CD4-positive, alpha-beta T cell (primary cell): Measurements from ENCODE around the gene ZNF30. TPM values are rescaled to one million over a fixed set of nuclear protein-coding genes. Genes with fewer than 3 reads are reported as not detected.
"Not testable (repeated sequence)": the region's sequence is repeated elsewhere in the genome, so short reads cannot be mapped to it uniquely, and the experiment has no call there.

Source experiments
- ATAC-seq: fragments of 200-7000 bp; cut with Tn5 transposase; one replicate; pipeline ENCODE4 v1.10.0; 2022; ENCODE audit warnings: mild to moderate bottlenecking; ENCODE audit not compliant: poor library complexity
- CTCF ChIA-PET: fragments of 350-600 bp; sonication (Branson Sonifier 250); formaldehyde crosslinking; loops from one replicate; lab custom pipeline; 2021; ENCODE audit warnings: antibody characterized with exemption, inconsistent platforms; lab: Charles Lee
- POLR2A ChIA-PET: fragments of 350-600 bp; sonication (Branson Sonifier 250); formaldehyde crosslinking; loops from one replicate; lab custom pipeline; 2021; ENCODE audit warnings: antibody characterized with exemption, inconsistent platforms; lab: Charles Lee
- DNase-seq, 14 experiments: peaks; one replicate each; pipeline ENCODE4 v3.0.0-alpha.2; 2013 to 2020; ENCODE audit warnings: mixed read lengths in 2 of 14
- H3K27ac ChIP-seq, 2 donors: one replicate each; pipeline versions ENCODE4 v1.5.1 to v1.7.0; 2013; ENCODE audit warnings: low read length in 2 of 2, low read depth in 1 of 2, mild to moderate bottlenecking in 1 of 2
- H3K27me3 ChIP-seq, 2 experiments: 1 replicate in 1 of 2; 2 replicates in 1 of 2; pipeline versions ENCODE4 v1.6.1 to v1.7.0; 2013; ENCODE audit warnings: low read length in 2 of 2, control low read depth in 1 of 2, mild to moderate bottlenecking in 1 of 2, moderate library complexity in 1 of 2; ENCODE audit not compliant: insufficient read depth in 2 of 2, control insufficient read depth in 1 of 2
- H3K36me3 ChIP-seq: one replicate; pipeline ENCODE4 v1.6.1; 2013; ENCODE audit warnings: low read length, control low read depth; ENCODE audit not compliant: insufficient read depth
- H3K4me1 ChIP-seq: one replicate; pipeline ENCODE4 v1.6.1; 2013; ENCODE audit warnings: low read length, control low read depth; ENCODE audit not compliant: insufficient read depth
- H3K4me3 ChIP-seq: one replicate; pipeline ENCODE4 v1.5.1; 2013; ENCODE audit warnings: mild to moderate bottlenecking, low read length, moderate library complexity
- H3K9me3 ChIP-seq, 2 experiments: 1 replicate in 1 of 2; 2 replicates in 1 of 2; pipeline versions ENCODE4 v1.6.1 to v1.7.0; 2013; ENCODE audit warnings: low read length in 2 of 2, mild to moderate bottlenecking in 2 of 2, control low read depth in 1 of 2, moderate library complexity in 1 of 2; ENCODE audit not compliant: control insufficient read depth in 1 of 2, insufficient read depth in 1 of 2
- H3K27ac Mint-ChIP-seq: one replicate; pipeline ENCODE4 v1.8.0; 2020; ENCODE audit warnings: mixed read lengths
- H3K27me3 Mint-ChIP-seq: one replicate; pipeline ENCODE4 v1.8.0; 2021; ENCODE audit warnings: mixed read lengths
- H3K36me3 Mint-ChIP-seq: one replicate; pipeline ENCODE4 v1.8.0; 2021; ENCODE audit warnings: low read depth, mixed read lengths
- H3K4me1 Mint-ChIP-seq: one replicate; pipeline ENCODE4 v1.8.0; 2021; ENCODE audit warnings: low read depth, mixed read lengths
- H3K4me3 Mint-ChIP-seq: one replicate; pipeline ENCODE4 v1.8.0; 2020; ENCODE audit warnings: mild to moderate bottlenecking, mixed read lengths
- H3K9me3 Mint-ChIP-seq: one replicate; pipeline ENCODE4 v1.8.0; 2020; ENCODE audit warnings: mixed read lengths
- intact Hi-C, 2 experiments: fragments of 100-400 bp; cut with DNase I in 1 of 2; cut with micrococcal nuclease in 1 of 2; formaldehyde crosslinking; loops; one replicate each; pipeline versions ENCODE4 v1.15.1 to v1.9.0; 2023 to 2025; cut with DNase I, micrococcal nuclease
- total RNA-seq, 174 experiments: library from RNA in 2 of 174; stranded (reverse) in 2 of 174; gene quantifications; one replicate each; pipeline ENCODE4 v1.2.3 and lab custom pipeline; 2021 to 2026
- TF ChIP-seq, protein P1 (sequence below): fragments of 200-600 bp; IDR thresholded peaks from one replicate; pipeline ENCODE4 v1.8.0; 2022; ENCODE audit warnings: antibody characterized with exemption, mild to moderate bottlenecking

The ZNF30 gene
- total RNA-seq, 2 experiments from 2014 or later: 0.84 to 1.1 TPM

DNA sequence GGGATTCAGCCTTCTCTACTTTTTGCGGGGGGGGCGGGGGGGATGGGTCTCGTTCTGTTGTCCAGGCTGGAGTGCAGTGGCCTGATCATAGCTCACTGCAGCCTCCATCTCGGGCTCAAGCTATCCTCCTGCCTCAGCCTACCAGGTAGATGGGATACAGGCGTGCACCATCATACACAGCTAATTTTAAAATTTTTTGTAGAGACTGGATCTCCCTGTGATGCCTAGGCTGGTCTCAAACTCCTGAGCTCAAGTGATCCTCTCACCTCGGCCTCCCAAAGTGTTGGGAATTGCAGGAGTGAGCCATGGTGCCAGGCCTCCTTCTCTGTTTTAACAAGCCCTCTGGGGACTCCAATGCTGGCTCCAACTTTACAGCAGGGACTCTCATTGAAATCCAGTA, 37.9 kb downstream of the ZNF30 start:
- no peaks in the 10 kb centered on the region for H3K27me3 Mint-ChIP-seq
- Histone ChIP-seq H3K27me3 (no peaks in the 10 kb centered on the region), H3K27ac (no peak overlapping the region), H3K4me3 (peak overlapping the region; percentile 93), H3K4me1 (peaks cover 36% of the 10 kb centered on the region), H3K9me3 (peaks cover 40 to 52% of the 10 kb centered on the region in 2 experiments), H3K36me3 (peaks cover 26% of the 10 kb centered on the region)
- H3K4me1 Mint-ChIP-seq: peaks cover 29% of the 10 kb centered on the region
- intact Hi-C loops: loop anchor here in 1 of 2 experiments (5.0 kb wide), 1 partner anchor 192 kb away; the partner anchor contains the start of gene ZNF599
- DNase-seq (no peak), ATAC-seq (no peak)
- TF ChIP-seq, protein P1, sequence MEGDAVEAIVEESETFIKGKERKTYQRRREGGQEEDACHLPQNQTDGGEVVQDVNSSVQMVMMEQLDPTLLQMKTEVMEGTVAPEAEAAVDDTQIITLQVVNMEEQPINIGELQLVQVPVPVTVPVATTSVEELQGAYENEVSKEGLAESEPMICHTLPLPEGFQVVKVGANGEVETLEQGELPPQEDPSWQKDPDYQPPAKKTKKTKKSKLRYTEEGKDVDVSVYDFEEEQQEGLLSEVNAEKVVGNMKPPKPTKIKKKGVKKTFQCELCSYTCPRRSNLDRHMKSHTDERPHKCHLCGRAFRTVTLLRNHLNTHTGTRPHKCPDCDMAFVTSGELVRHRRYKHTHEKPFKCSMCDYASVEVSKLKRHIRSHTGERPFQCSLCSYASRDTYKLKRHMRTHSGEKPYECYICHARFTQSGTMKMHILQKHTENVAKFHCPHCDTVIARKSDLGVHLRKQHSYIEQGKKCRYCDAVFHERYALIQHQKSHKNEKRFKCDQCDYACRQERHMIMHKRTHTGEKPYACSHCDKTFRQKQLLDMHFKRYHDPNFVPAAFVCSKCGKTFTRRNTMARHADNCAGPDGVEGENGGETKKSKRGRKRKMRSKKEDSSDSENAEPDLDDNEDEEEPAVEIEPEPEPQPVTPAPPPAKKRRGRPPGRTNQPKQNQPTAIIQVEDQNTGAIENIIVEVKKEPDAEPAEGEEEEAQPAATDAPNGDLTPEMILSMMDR: no peak
- peaks cover 23% of the 10 kb centered on the region for H3K9me3 Mint-ChIP-seq
- H3K36me3 Mint-ChIP-seq: peaks cover 70% of the 10 kb centered on the region
- CTCF ChIA-PET: no interaction called here
- peak overlapping the region; percentile 83 for H3K4me3 Mint-ChIP-seq
- POLR2A ChIA-PET: interaction anchor here (1.4 to 3.7 kb wide), 3 partner anchors 33 to 49 kb away, joined by 3 to 46 read pairs (median 6); partner anchors contain the start of gene ZNF30
- H3K27ac Mint-ChIP-seq: peak overlapping the region; percentile 61

GRCh38 chr19:34965505-34965904, 38.8 kb downstream of the ZNF30 start:
- H3K27ac ChIP-seq, CTCF ChIA-PET, intact Hi-C loops, H3K27me3 ChIP-seq, DNase-seq, POLR2A ChIA-PET, ATAC-seq, H3K4me3 ChIP-seq, H3K27me3 Mint-ChIP-seq: not testable (repeated sequence)
- peaks cover 36% of the 10 kb centered on the region for H3K4me1 ChIP-seq
- peaks cover 17% of the 10 kb centered on the region for H3K36me3 ChIP-seq
- Mint-ChIP-seq H3K36me3 (peaks cover 61% of the 10 kb centered on the region), H3K4me3 (peak overlapping the region; percentile 83), H3K27ac (peak overlapping the region; percentile 17), H3K4me1 (peaks cover 25% of the 10 kb centered on the region), H3K9me3 (peaks cover 20% of the 10 kb centered on the region)
- H3K9me3 ChIP-seq: peaks cover 31 to 46% of the 10 kb centered on the region in 2 experiments

- Histone ChIP-seq H3K36me3 (no peaks in the 10 kb centered on the region), H3K27me3 (no peaks in the 10 kb centered on the region), H3K4me1 (peaks cover 17% of the 10 kb centered on the region), H3K4me3 (no peak overlapping the region), H3K27ac (no peak overlapping the region), H3K9me3 (peaks cover 10 to 26% of the 10 kb centered on the region in 2 experiments)
- Mint-ChIP-seq H3K4me3 (peak overlapping the region; percentile 48), H3K27me3 (no peaks in the 10 kb centered on the region), H3K4me1 (peaks cover 9% of the 10 kb centered on the region), H3K27ac (no peak overlapping the region), H3K9me3 (peaks cover 10% of the 10 kb centered on the region), H3K36me3 (peaks cover 41% of the 10 kb centered on the region)
- POLR2A ChIA-PET: interaction anchor here (0.9 kb wide), 1 partner anchor 46 kb away, joined by 3 read pairs; no protein-coding TSS in a partner anchor
- intact Hi-C loops: no loop called here
- DNase-seq (no peak), ATAC-seq (no peak)
- CTCF ChIA-PET: no interaction called here
- TF ChIP-seq, protein P1: no peak
Observed at GRCh38 chr19:34967551-34967950, 40.8 kb downstream of the ZNF30 start.

DNA sequence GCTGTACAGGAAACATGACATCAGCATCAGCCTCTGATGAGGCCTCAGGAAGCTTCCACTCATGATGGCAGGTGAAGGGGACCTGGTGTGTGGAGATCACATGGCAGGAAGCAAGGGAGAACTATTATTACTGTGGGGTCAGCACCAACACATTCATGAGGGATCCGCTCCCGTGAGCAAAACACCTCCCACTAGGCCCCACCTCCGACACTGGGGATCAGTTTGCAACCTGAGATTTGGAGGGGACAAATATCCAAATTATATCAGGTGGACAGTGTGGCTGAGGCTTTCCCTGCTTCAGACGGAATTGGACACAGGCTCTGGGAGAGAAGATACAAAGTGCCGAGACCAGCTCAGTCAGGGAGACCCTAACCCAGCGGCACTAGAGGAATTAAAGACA, 43.0 kb downstream of the ZNF30 start:
- peaks cover 3% of the 10 kb centered on the region for H3K9me3 Mint-ChIP-seq
- TF ChIP-seq, protein P1: no peak
- Histone ChIP-seq H3K36me3 (no peaks in the 10 kb centered on the region), H3K4me3 (no peak overlapping the region), H3K9me3 (peaks cover 8 to 15% of the 10 kb centered on the region in 2 experiments), H3K27ac (no peak overlapping the region), H3K27me3 (no peaks in the 10 kb centered on the region), H3K4me1 (peaks cover 19% of the 10 kb centered on the region)
- ATAC-seq (no peak), DNase-seq (no peak)
- no peak overlapping the region for H3K4me3 Mint-ChIP-seq
- POLR2A ChIA-PET: no interaction called here
- no peak overlapping the region for H3K27ac Mint-ChIP-seq
- H3K4me1 Mint-ChIP-seq: peaks cover 19% of the 10 kb centered on the region
- intact Hi-C loops: loop anchor here (5.0 to 10.0 kb wide), 2 partner anchors 173 to 175 kb away; partner anchors contain the start of gene FXYD7 (in 2 of the 2)
- CTCF ChIA-PET: no interaction called here
- peaks cover 29% of the 10 kb centered on the region for H3K36me3 Mint-ChIP-seq
- H3K27me3 Mint-ChIP-seq: no peaks in the 10 kb centered on the region

DNA sequence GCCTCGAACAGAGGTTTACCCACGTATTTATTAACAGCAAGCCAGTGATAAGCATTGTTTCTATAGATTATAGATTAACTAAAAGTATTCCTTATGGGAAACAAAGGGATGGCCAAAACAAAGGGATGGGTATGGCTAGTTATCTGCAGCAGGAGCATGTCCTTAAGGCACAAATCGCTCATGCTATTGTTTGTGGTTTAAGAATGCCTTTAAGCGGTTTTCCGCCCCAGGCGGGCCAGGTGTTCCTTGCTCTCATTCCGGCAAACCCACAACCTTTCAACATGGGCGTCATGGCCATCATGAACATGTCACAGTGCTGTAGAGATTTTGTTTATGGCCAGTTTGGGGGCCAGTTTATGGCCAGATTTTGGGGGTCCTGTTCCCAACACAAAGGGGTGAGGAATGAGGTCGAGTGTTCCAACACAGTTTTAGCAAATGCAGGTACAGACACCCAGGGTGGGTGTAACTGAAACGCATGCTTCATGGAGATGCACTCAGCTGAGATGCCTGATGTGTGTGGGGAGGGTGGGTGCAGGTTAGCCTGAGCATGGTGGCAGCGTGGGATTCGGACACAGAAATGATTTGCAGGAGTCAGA, 43.6 kb downstream of the ZNF30 start:
- POLR2A ChIA-PET: interaction anchor here (1.0 kb wide), 1 partner anchor 44 kb away, joined by 4 read pairs; no protein-coding TSS in a partner anchor
- not testable (repeated sequence) for DNase-seq

More for the DNA sequence above, 43.6 kb downstream of the ZNF30 start:
- H3K4me3 ChIP-seq, H3K9me3 Mint-ChIP-seq, H3K27ac Mint-ChIP-seq, H3K27ac ChIP-seq, H3K4me3 Mint-ChIP-seq, ATAC-seq, H3K27me3 Mint-ChIP-seq, H3K36me3 ChIP-seq, CTCF ChIA-PET, H3K27me3 ChIP-seq: not testable (repeated sequence)
- intact Hi-C loops: loop anchor here (5.0 to 10.0 kb wide), 2 partner anchors 172 to 175 kb away; partner anchors contain the start of gene FXYD7 (in 2 of the 2)
- Histone ChIP-seq H3K4me1 (peaks cover 21% of the 10 kb centered on the region), H3K9me3 (peaks cover 8 to 15% of the 10 kb centered on the region in 2 experiments)
- Mint-ChIP-seq H3K4me1 (peaks cover 22% of the 10 kb centered on the region), H3K36me3 (peaks cover 23% of the 10 kb centered on the region)
